Measurements from ENCODE around the gene BAAT. TPM values are rescaled to one million over a fixed set of nuclear protein-coding genes. Genes with fewer than 3 reads are reported as not detected.

Gene BAAT
- total RNA-seq, 1 experiment from 2014 or later, result not detected

GRCh38 chr9:101337237-101337636 lies 47.6 kb downstream of the BAAT start:
- ChIA-PET CTCF (no interaction called here), POLR2A (ENCODE audit: unreplicated experiment) (no interaction called here)
- no TSS peak for BruUV-seq (replicated peaks)
- Histone ChIP-seq H3K9me3 (ENCODE audit: insufficient read depth, low read depth) (no peaks in the 10 kb centered on the region), H3K27ac (no peak overlapping the region), H4K20me1 (ENCODE audit: insufficient read depth) (no peaks in the 10 kb centered on the region), H3K27me3 (ENCODE audit: insufficient read depth, low read depth) (peaks cover 37% of the 10 kb centered on the region; the same call in 1 of the 2 replicates), H3K79me2 (ENCODE audit: low read depth) (no peaks in the 10 kb centered on the region), H3K4me1 (replicated peaks; ENCODE audit: insufficient read depth) (no peaks in the 10 kb centered on the region), H3K36me3 (ENCODE audit: low read depth) (no peaks in the 10 kb centered on the region), H3K4me3 (no peak overlapping the region), H3F3A (ENCODE audit: insufficient read depth, low read depth) (no peaks in the 10 kb centered on the region), H3K9me2 (ENCODE audit: insufficient read depth) (no peaks in the 10 kb centered on the region), H3K4me2 (no peak overlapping the region), H2AFZ (no peak overlapping the region)
- TF ChIP-seq EZH2 (IDR thresholded peaks at IDR 0.05; ENCODE audit: low read depth) (no peak), CTCF (conservative IDR thresholded peaks at IDR 0.05) (no peak)
- DNase-seq, result no peak
- intact Hi-C loops (cut with micrococcal nuclease; ENCODE audit: unreplicated experiment), result no loop called here

- DNase-seq, result no peak
- ChIA-PET CTCF (no interaction called here), POLR2A (ENCODE audit: unreplicated experiment) (no interaction called here)
- no peaks in the 10 kb centered on the region for H3K4me1 ChIP-seq (replicated peaks; ENCODE audit: insufficient read depth)
- H3K9me2 ChIP-seq (ENCODE audit: insufficient read depth), result no peaks in the 10 kb centered on the region
- no peak overlapping the region for H3K4me2 ChIP-seq
- H3K79me2 ChIP-seq (ENCODE audit: low read depth), result no peaks in the 10 kb centered on the region
- H2AFZ ChIP-seq, result no peak overlapping the region
- intact Hi-C loops (cut with micrococcal nuclease; ENCODE audit: unreplicated experiment), result no loop called here
- no peak overlapping the region for H3K27ac ChIP-seq
- H4K20me1 ChIP-seq (ENCODE audit: insufficient read depth), result no peaks in the 10 kb centered on the region
- no peaks in the 10 kb centered on the region for H3K36me3 ChIP-seq (ENCODE audit: low read depth)
- H3K4me3 ChIP-seq, result no peak overlapping the region
- TF ChIP-seq CTCF (conservative IDR thresholded peaks at IDR 0.05), result no peak
- TF ChIP-seq EZH2 (IDR thresholded peaks at IDR 0.05; ENCODE audit: low read depth), result no peak
- H3F3A ChIP-seq (ENCODE audit: insufficient read depth, low read depth), result no peaks in the 10 kb centered on the region
- BruUV-seq (replicated peaks), result no TSS peak
- H3K9me3 ChIP-seq (ENCODE audit: insufficient read depth, low read depth), result no peaks in the 10 kb centered on the region
- H3K27me3 ChIP-seq (ENCODE audit: insufficient read depth, low read depth), result peaks cover 37% of the 10 kb centered on the region; the same call in 1 of the 2 replicates
Measured at GRCh38 chr9:101336091-101336490, 48.7 kb downstream of the BAAT start.

- Histone ChIP-seq H3F3A (ENCODE audit: insufficient read depth, low read depth) (no peaks in the 10 kb centered on the region), H4K20me1 (ENCODE audit: insufficient read depth) (no peaks in the 10 kb centered on the region), H3K27me3 (ENCODE audit: insufficient read depth, low read depth) (peaks cover 33% of the 10 kb centered on the region; the same call in 1 of the 2 replicates), H3K27ac (no peak overlapping the region), H3K79me2 (ENCODE audit: low read depth) (no peaks in the 10 kb centered on the region), H3K4me2 (no peak overlapping the region), H3K4me3 (no peak overlapping the region), H3K36me3 (ENCODE audit: low read depth) (no peaks in the 10 kb centered on the region), H3K4me1 (replicated peaks; ENCODE audit: insufficient read depth) (no peaks in the 10 kb centered on the region), H3K9me2 (ENCODE audit: insufficient read depth) (no peaks in the 10 kb centered on the region), H3K9me3 (ENCODE audit: insufficient read depth, low read depth) (no peaks in the 10 kb centered on the region), H2AFZ (no peak overlapping the region)
- TF ChIP-seq EZH2 (IDR thresholded peaks at IDR 0.05; ENCODE audit: low read depth) (no peak), CTCF (conservative IDR thresholded peaks at IDR 0.05) (no peak)
- intact Hi-C loops (cut with micrococcal nuclease; ENCODE audit: unreplicated experiment), result no loop called here
- no TSS peak for BruUV-seq (replicated peaks)
- ChIA-PET POLR2A (ENCODE audit: unreplicated experiment) (no interaction called here), CTCF (no interaction called here)
- DNase-seq, result no peak
Measured at GRCh38 chr9:101333926-101334702, 50.7 kb downstream of the BAAT start.
